ENCODE data around the gene IFNE.

Gene IFNE

DNA sequence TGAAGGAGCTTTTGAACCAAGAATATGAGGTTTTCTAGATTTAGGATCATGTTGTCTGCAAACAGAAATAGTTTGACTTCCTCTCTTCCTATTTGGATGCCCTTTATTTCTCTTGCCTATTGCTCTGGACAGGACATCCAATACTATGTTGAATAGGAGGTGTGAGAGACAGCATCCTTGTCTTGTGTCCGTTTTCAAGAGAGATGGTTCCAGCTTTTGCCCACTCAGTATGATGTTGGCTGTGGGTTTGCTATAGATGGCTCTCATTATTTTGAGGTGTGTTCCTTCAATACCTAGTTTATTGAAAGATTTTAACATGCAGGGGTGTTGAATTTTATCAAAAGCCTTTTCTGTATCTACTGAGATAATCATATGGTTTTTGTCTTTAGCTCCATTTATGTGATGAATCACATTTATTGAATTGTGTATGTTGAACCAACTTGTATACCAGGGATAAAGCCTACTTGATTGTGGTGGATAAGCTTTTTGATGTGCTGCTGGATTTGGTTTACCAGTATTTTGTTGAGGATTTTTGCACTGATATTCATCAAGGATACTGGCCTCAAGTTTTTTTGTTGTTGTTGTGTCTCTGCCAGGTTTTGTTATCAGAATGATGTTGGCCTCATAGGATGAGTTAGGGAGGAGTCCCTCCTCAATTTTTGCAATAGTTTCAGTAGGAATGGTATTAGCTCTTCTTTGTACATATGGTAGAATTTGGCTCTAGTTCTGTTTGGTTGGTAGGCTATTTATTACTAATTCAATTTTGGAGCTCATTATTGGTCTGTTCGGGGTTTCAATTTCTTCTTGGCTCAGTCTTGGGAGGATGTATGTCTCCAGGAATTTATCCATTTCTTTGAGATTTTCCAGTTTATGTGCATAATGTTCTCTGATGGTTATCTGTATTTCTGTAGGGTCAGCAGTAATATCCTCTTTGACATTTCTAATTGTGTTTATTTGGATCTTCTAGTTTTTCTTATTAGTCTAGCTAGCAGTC is 41.2 kb upstream of the IFNE start:
- no peaks in the 10 kb centered on the region for H3K4me1 ChIP-seq
- no peaks in the 10 kb centered on the region for H3K36me3 ChIP-seq
- H3K9me3 ChIP-seq, result no peaks in the 10 kb centered on the region
- TF ChIP-seq, protein P1, sequence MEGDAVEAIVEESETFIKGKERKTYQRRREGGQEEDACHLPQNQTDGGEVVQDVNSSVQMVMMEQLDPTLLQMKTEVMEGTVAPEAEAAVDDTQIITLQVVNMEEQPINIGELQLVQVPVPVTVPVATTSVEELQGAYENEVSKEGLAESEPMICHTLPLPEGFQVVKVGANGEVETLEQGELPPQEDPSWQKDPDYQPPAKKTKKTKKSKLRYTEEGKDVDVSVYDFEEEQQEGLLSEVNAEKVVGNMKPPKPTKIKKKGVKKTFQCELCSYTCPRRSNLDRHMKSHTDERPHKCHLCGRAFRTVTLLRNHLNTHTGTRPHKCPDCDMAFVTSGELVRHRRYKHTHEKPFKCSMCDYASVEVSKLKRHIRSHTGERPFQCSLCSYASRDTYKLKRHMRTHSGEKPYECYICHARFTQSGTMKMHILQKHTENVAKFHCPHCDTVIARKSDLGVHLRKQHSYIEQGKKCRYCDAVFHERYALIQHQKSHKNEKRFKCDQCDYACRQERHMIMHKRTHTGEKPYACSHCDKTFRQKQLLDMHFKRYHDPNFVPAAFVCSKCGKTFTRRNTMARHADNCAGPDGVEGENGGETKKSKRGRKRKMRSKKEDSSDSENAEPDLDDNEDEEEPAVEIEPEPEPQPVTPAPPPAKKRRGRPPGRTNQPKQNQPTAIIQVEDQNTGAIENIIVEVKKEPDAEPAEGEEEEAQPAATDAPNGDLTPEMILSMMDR (IDR thresholded peaks at IDR 0.05; ENCODE audit: low read depth, low read length), result no peak
- no peak for DNase-seq
- no peaks in the 10 kb centered on the region for H3K27me3 ChIP-seq
- H3K4me3 ChIP-seq (ENCODE audit: low read depth, low read length), result no peak overlapping the region

DNA sequence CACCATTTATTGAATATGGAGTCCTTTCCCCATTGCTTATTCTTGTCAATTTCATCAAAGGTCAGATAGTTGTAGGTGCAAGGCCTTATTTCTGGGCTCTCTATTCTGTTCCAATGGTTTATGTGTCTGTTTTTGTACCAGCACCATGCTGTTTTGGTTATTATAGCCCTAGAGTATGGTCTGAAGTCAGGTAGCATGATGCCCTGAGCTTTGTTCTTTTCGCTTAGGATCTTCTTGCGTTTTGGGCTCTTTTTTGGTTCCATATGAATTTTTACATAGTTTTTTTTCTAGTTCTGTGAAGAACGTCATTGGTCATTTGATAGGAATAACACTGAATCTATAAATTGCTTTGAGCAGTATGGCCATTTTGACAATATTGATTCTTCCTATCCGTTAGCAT is 40.2 kb upstream of the IFNE start:
- Histone ChIP-seq H3K36me3 (no peaks in the 10 kb centered on the region), H3K27me3 (no peaks in the 10 kb centered on the region), H3K9me3 (no peaks in the 10 kb centered on the region), H3K4me3 (ENCODE audit: low read depth, low read length) (no peak overlapping the region), H3K4me1 (no peaks in the 10 kb centered on the region)
- TF ChIP-seq, protein P1 (IDR thresholded peaks at IDR 0.05; ENCODE audit: low read depth, low read length), result no peak
- no peak for DNase-seq

DNA sequence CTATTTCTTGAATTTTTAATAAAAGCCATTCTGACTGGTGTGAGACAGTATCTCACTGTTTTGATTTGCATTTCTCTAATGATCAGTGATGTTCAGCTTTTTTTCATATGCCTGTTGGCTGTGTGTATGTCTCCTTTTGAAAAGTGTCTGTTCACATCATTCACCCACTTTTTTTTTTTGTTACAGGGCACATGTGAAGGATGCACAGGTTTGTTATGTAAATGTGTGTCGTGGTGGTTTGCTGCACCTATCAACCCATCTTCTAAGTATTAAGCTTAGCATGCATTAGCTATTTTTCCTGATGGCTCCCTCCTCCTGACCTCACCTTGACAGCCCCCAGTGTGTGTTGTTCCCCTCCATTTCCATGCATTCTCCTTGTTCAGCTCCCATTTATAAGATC is 39.3 kb upstream of the IFNE start:
- Histone ChIP-seq H3K36me3 (no peaks in the 10 kb centered on the region), H3K9me3 (no peaks in the 10 kb centered on the region)
- TF ChIP-seq, protein P1 (IDR thresholded peaks at IDR 0.05; ENCODE audit: low read depth, low read length), result no peak

DNA sequence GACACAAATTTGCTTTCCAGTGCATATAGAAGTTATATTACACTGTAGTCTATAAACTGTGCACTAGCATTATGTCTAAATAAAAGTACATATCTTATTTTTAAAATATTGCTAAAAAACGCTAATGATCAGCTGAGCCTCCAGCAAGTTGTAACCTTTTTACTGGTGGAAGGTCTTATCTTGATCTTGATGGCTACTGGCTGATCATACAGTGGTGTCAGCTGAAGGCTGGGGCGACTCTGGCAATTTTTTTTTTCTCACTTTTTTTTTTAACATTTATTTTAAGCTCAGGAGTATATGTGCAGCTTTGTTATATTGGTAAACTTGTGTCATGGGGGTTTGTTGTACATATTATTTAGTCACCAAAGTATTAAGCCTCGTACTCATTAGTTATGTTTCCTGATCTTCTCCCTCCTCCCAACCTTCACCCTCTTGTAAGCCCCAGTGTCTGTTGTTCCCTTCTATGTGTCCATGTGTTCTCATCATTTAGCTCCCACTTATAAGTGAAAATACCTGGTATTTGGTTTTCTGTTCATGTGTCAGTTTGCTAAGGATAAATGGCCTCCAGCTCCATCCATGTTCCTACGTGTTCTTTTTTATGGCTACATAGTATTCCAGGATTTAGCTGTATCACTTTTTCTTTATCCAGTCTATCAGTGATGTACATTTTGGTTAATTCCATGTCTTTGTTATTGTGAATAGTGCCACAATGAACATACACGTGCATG is 38.6 kb upstream of the IFNE start:
- Histone ChIP-seq H3K27me3 (no peaks in the 10 kb centered on the region), H3K9me3 (no peaks in the 10 kb centered on the region), H3K4me3 (ENCODE audit: low read depth, low read length) (no peak overlapping the region), H3K4me1 (no peaks in the 10 kb centered on the region), H3K36me3 (no peaks in the 10 kb centered on the region)
- DNase-seq, result no peak
- TF ChIP-seq, protein P1 (IDR thresholded peaks at IDR 0.05; ENCODE audit: low read depth, low read length), result no peak

More for the DNA sequence above, 39.3 kb upstream of the IFNE start:
- Histone ChIP-seq H3K4me3 (ENCODE audit: low read depth, low read length) (no peak overlapping the region), H3K27me3 (no peaks in the 10 kb centered on the region), H3K4me1 (no peaks in the 10 kb centered on the region)
- no peak for DNase-seq

DNA sequence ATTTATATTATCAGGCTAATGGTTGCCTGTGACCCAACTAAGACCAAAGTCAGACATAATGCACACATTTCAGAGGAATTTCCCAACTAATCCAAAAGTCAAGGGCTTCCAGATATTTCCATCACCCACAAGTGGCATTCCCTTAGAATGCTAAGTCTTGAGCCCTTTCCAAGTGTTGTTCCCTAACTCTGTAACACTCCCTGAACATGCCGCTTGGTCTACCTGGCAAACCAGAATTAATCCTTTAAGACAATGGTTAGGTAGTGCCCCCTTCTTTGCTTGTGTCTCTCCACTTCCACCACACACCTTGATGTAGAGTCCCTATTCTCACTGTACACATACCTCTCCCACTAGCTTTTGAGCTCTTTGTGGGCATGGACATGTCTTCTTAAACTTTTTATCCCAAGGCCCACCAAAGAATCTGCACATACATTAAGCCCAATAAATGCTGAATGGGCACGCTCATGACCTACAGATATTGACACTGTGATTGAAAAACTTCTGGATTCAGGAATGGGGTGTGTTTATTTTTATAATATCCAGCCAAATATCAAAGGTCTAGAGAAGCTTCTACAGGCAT is 37.8 kb upstream of the IFNE start:
- Histone ChIP-seq H3K9me3 (no peaks in the 10 kb centered on the region), H3K4me1 (no peaks in the 10 kb centered on the region), H3K4me3 (ENCODE audit: low read depth, low read length) (no peak overlapping the region), H3K36me3 (no peaks in the 10 kb centered on the region), H3K27me3 (no peaks in the 10 kb centered on the region)
- TF ChIP-seq, protein P1 (IDR thresholded peaks at IDR 0.05; ENCODE audit: low read depth, low read length), result no peak
- no peak for DNase-seq
